HCEC 1CT (cell line): ENCODE measurements around the gene SLC44A1.

Experiments used
- DNase-seq: peaks from one replicate; pipeline ENCODE4 v3.0.0-alpha.2; 2017

The SLC44A1 gene

GRCh38 chr9:105307591-105308130 is 63.2 kb downstream of the SLC44A1 start:
- DNase-seq = peak; percentile 52

GRCh38 chr9:105308461-105309341 is 64.2 kb downstream of the SLC44A1 start:
- no peak for DNase-seq

- DNase-seq = no peak
Measured at GRCh38 chr9:105309531-105309931, 65.1 kb downstream of the SLC44A1 start.

- no peak for DNase-seq
Measured at GRCh38 chr9:105311306-105311705, 66.9 kb downstream of the SLC44A1 start.

GRCh38 chr9:105313238-105313637 is 68.8 kb downstream of the SLC44A1 start:
- DNase-seq = no peak

GRCh38 chr9:105316703-105317102 is 72.3 kb downstream of the SLC44A1 start:
- no peak for DNase-seq

GRCh38 chr9:105318729-105319191 is 74.3 kb downstream of the SLC44A1 start:
- DNase-seq = no peak

- DNase-seq = no peak
Measured at GRCh38 chr9:105319202-105319813, 74.9 kb downstream of the SLC44A1 start.

- DNase-seq = no peak
Measured at GRCh38 chr9:105320568-105320967, 76.1 kb downstream of the SLC44A1 start.

GRCh38 chr9:105328296-105328695 is 83.8 kb downstream of the SLC44A1 start:
- no peak for DNase-seq

- no peak for DNase-seq
Measured at GRCh38 chr9:105328872-105329718, 84.6 kb downstream of the SLC44A1 start.

- no peak for DNase-seq
Measured at GRCh38 chr9:105329719-105330062, 85.2 kb downstream of the SLC44A1 start.

GRCh38 chr9:105330201-105330600 is 85.8 kb downstream of the SLC44A1 start:
- no peak for DNase-seq

GRCh38 chr9:105330755-105331154 is 86.3 kb downstream of the SLC44A1 start:
- DNase-seq = no peak

GRCh38 chr9:105331160-105331559 is 86.7 kb downstream of the SLC44A1 start:
- no peak for DNase-seq

GRCh38 chr9:105331755-105332154 is 87.3 kb downstream of the SLC44A1 start:
- DNase-seq = no peak

- peak; percentile 73 for DNase-seq
Measured at GRCh38 chr9:105332471-105332870, 88.0 kb downstream of the SLC44A1 start.

GRCh38 chr9:105333076-105333475 is 88.6 kb downstream of the SLC44A1 start:
- peak; percentile 59 for DNase-seq

- DNase-seq = peak; percentile 13
Measured at GRCh38 chr9:105333811-105334210, 89.4 kb downstream of the SLC44A1 start.

- no peak for DNase-seq
Measured at GRCh38 chr9:105338308-105338707, 93.9 kb downstream of the SLC44A1 start.

- no peak for DNase-seq
Measured at GRCh38 chr9:105339849-105340248, 95.4 kb downstream of the SLC44A1 start.

GRCh38 chr9:105341434-105342146 is 97.1 kb downstream of the SLC44A1 start:
- DNase-seq = no peak

- no peak for DNase-seq
Measured at GRCh38 chr9:105342147-105342505, 97.7 kb downstream of the SLC44A1 start.
